ENCODE results near the gene CYP4F8. TPM values are rescaled to one million over a fixed set of nuclear protein-coding genes. Genes with fewer than 3 reads are reported as not detected.

Gene CYP4F8
- total and polyA plus RNA-seq, 9 of the 15 experiments (the other 6 are each of a cell fraction or from before 2014, with no cell fraction given) = not detected

GRCh38 chr19:15616183-15616582, 1.2 kb downstream of the CYP4F8 start (continued):
- TF ChIP-seq, protein P1, sequence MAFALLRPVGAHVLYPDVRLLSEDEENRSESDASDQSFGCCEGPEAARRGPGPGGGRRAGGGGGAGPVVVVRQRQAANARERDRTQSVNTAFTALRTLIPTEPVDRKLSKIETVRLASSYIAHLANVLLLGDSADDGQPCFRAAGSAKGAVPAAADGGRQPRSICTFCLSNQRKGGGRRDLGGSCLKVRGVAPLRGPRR (CRISPR knock-in tag; IDR thresholded peaks at IDR 0.05) = no peak
- no peak for TF ChIP-seq TAF9B (IDR thresholded peaks at IDR 0.05; ENCODE audit: partially characterized antibody)

DNA sequence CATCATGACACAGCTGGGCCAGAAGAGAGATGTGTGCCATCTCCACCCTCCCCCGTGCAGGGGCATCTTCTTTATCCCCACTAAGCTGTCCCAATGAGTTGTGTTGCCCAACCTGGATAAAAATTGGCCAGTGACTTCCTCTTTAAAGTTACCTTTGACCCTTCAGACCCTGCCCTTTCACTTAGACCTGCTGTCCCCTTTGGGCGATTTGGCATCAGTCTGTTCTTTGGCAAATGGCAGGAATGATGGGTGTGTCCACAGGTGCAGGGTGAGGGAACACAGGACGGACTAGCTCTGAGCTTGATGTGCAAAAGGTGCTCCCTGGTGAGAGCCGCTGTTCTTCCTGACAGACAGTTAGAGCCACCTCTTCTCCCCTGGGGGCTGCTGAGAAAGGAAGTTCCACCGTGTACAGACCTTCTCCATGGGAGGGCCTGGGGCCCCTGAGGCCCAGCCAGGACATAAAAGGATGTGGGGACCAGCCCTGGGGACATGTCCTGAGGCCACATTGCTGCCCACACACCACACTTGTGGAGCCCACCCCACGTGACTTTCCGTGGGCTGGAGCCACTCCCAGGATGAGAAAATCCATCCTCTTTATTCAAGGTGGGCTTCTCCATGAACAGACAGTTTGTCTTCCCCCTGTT, 1.7 kb downstream of the CYP4F8 start:
- no peaks in the 10 kb centered on the region for H3K4me1 ChIP-seq (replicated peaks in 1 of 2; ENCODE audit: control insufficient read depth in 2 of 2, insufficient read depth in 2 of 2, low read length in 2 of 2)
- in situ Hi-C loops (cut with MboI) (loop anchor here (25.0 kb wide), 1 partner anchor 771 kb away; no protein-coding TSS in a partner anchor), intact Hi-C loops (cut with micrococcal nuclease) (no loop called here)
- H3K9me3 ChIP-seq (replicated peaks; ENCODE audit: control insufficient read depth, insufficient read depth, low read depth, low read length) = no peaks in the 10 kb centered on the region
- no peak overlapping the region for H3K27ac ChIP-seq (ENCODE audit: extremely low read depth, low read depth, low read length)
- H3K36me3 ChIP-seq (ENCODE audit: control insufficient read depth, insufficient read depth, low read length) = no peaks in the 10 kb centered on the region
- TF ChIP-seq NRF1 (conservative IDR thresholded peaks at IDR 0.05 in 1 of 2, IDR thresholded peaks at IDR 0.05 in 1 of 2) (no peak), ATF1 (CRISPR knock-in tag; IDR thresholded peaks at IDR 0.05) (no peak), ATF1 (tag; IDR thresholded peaks at IDR 0.05) (no peak), CBX5 (IDR thresholded peaks at IDR 0.05; ENCODE audit: borderline replicate concordance, low read depth) (no peak), ZNF398 (CRISPR knock-in tag; IDR thresholded peaks at IDR 0.05) (no peak)
- H3K9me1 ChIP-seq (ENCODE audit: control insufficient read depth, insufficient read depth, low read length) = no peaks in the 10 kb centered on the region
- H4K20me1 ChIP-seq (replicated peaks; ENCODE audit: control insufficient read depth, insufficient read depth, low read length) = no peaks in the 10 kb centered on the region; the same call in 1 of the 2 replicates
- FAIRE-seq = no peak
- ATAC-seq = no peak
- no peaks in the 10 kb centered on the region; a peak in 1 of 5 replicates for H3K27me3 ChIP-seq (ENCODE audit: control insufficient read depth in 2 of 2, insufficient read depth in 2 of 2, low read length in 2 of 2)
- DNase-seq (ENCODE audit: extremely low read depth in 1 of 4, low spot score in 3 of 4) = no peak
- no peak overlapping the region for H2AFZ ChIP-seq (ENCODE audit: low read depth, low read length)
- BruUV-seq (replicated peaks) = no TSS peak
- CTCF ChIA-PET (ENCODE audit: low intra/inter-chr PET ratio) = no interaction called here
- H3K79me2 ChIP-seq (ENCODE audit: control insufficient read depth, insufficient read depth, low read length) = no peaks in the 10 kb centered on the region
- H3K9ac ChIP-seq (ENCODE audit: insufficient read depth in 1 of 2, low read depth in 2 of 2, low read length in 2 of 2) = no peak overlapping the region
- WGBS (ENCODE audit: insufficient coverage, low coverage, missing lambda C conversion rate) = 0% methylated on average over 7 of the region's 7 CpGs
- POLR2A ChIA-PET = no interaction called here
- no peak overlapping the region for H3K4me3 ChIP-seq
- H3K4me2 ChIP-seq (ENCODE audit: insufficient read depth, low read length) = no peak overlapping the region
